H1 (cell line): ENCODE data around the gene SLC13A1. TPM values are rescaled to one million over a fixed set of nuclear protein-coding genes. Genes with fewer than 3 reads are reported as not detected.

Experiments
- CTCF ChIA-PET: fragments of 300-600 bp; sonication (Branson Sonifier 250); formaldehyde crosslinking; loops from one replicate; lab custom pipeline; 2021; ENCODE audit not compliant: partially characterized antibody; lab: Charles Lee
- POLR2A ChIA-PET: fragments of 300-600 bp; sonication (Branson Sonifier 250); formaldehyde crosslinking; loops from one replicate; lab custom pipeline; 2021; ENCODE audit warnings: inconsistent platforms; ENCODE audit not compliant: partially characterized antibody; lab: Charles Lee
- DNase-seq, 2 experiments: peaks; one replicate each; pipeline versions ENCODE4 v3.0.0 to v3.0.0-alpha.2; 2010 to 2022; ENCODE audit warnings: low spot score in 2 of 2, low read depth in 1 of 2, mixed read lengths in 1 of 2
- FAIRE-seq: peaks from 2 replicates; lab custom pipeline; 2011; peaks lifted over from hg19 to GRCh38; lab: Jason Lieb, UNC
- H2AFZ ChIP-seq: 2 replicates; pipeline ENCODE4 v1.8.1; 2012; ENCODE audit warnings: low read length, inconsistent platforms
- H2AK5ac ChIP-seq: 2 replicates; pipeline ENCODE4 v1.6.1; 2013; ENCODE audit warnings: low read depth, low read length
- H2BK120ac ChIP-seq: replicated peaks from 2 replicates; pipeline ENCODE3; 2013; ENCODE audit warnings: low read depth, low read length, inconsistent platforms
- H2BK12ac ChIP-seq: 2 replicates; pipeline ENCODE4 v1.6.1; 2013; ENCODE audit warnings: low read depth, low read length
- H2BK15ac ChIP-seq: 2 replicates; pipeline ENCODE4 v1.6.1; 2013; ENCODE audit warnings: low read length
- H2BK20ac ChIP-seq: 2 replicates; pipeline ENCODE4 v1.6.1; 2013; ENCODE audit warnings: low read length
- H2BK5ac ChIP-seq: 2 replicates; pipeline ENCODE4 v1.6.1; 2013; ENCODE audit warnings: low read depth, low read length
- H3K14ac ChIP-seq: 2 replicates; pipeline ENCODE4 v1.6.1; 2013; ENCODE audit warnings: inconsistent platforms; ENCODE audit not compliant: insufficient read length
- H3K18ac ChIP-seq: 2 replicates; pipeline ENCODE4 v1.6.1; 2013; ENCODE audit warnings: low read length; ENCODE audit errors: extremely low read depth
- H3K23ac ChIP-seq: 2 replicates; pipeline ENCODE4 v1.6.1; 2013; ENCODE audit warnings: inconsistent platforms; ENCODE audit not compliant: insufficient read length
- H3K23me2 ChIP-seq: 2 replicates; pipeline ENCODE4 v1.6.1; 2013; ENCODE audit warnings: low read depth, low read length
- H3K27ac ChIP-seq: 2 replicates; pipeline ENCODE4 v1.6.1; 2011; ENCODE audit warnings: low read depth, low read length, inconsistent platforms
- H3K27me3 ChIP-seq, 4 experiments: replicated peaks in 1 of 4; 1 replicate in 1 of 4; 2 replicates in 3 of 4; pipeline versions ENCODE4 v1.6.1 to v1.8.1; 2011 to 2013; ENCODE audit warnings: low read length in 3 of 4, mild to moderate bottlenecking in 3 of 4, inconsistent platforms in 2 of 4, mixed read lengths in 2 of 4, moderate library complexity in 1 of 4; ENCODE audit not compliant: control insufficient read depth in 3 of 4, insufficient read depth in 3 of 4; ENCODE audit errors: extremely low read depth in 1 of 4
- H3K36me3 ChIP-seq, 4 experiments: 2 replicates each; pipeline versions ENCODE4 v1.6.1 to v1.8.1; 2011 to 2013; ENCODE audit warnings: mild to moderate bottlenecking in 4 of 4, low read length in 3 of 4, moderate library complexity in 2 of 4, control low read depth in 1 of 4, inconsistent platforms in 1 of 4; ENCODE audit not compliant: insufficient read depth in 4 of 4, control insufficient read depth in 2 of 4
- H3K4ac ChIP-seq: replicated peaks from 2 replicates; pipeline ENCODE3; 2013; ENCODE audit warnings: low read length, low read depth, mixed read lengths, inconsistent platforms; ENCODE audit not compliant: insufficient read length
- H3K4me1 ChIP-seq, 4 experiments: replicated peaks in 1 of 4; 1 replicate in 1 of 4; 2 replicates in 3 of 4; pipeline versions ENCODE4 v1.6.1 to v1.8.1; 2011 to 2013; ENCODE audit warnings: low read length in 3 of 4, inconsistent platforms in 2 of 4, mixed read lengths in 1 of 4; ENCODE audit not compliant: insufficient read depth in 4 of 4, control insufficient read depth in 3 of 4
- H3K4me2 ChIP-seq, 2 experiments: 2 replicates each; pipeline versions ENCODE4 v1.6.1 to v1.8.1; 2011 to 2013; ENCODE audit warnings: low read depth in 2 of 2, low read length in 2 of 2, control low read depth in 1 of 2, inconsistent platforms in 1 of 2, mild to moderate bottlenecking in 1 of 2; ENCODE audit not compliant: insufficient read depth in 1 of 2
- H3K4me3 ChIP-seq, 4 experiments: fragments of 200-600, 300-600 bp in 1 of 4; sonication (generic), shearing (Covaris generic), sonication (Bioruptor Twin) in 1 of 4; 2 replicates each; pipeline versions ENCODE4 v1.5.1 to v1.8.1; 2011 to 2016; ENCODE audit warnings: low read length in 4 of 4, low read depth in 3 of 4, control low read depth in 2 of 4, inconsistent platforms in 2 of 4, mild to moderate bottlenecking in 2 of 4, mixed read lengths in 1 of 4, moderate library complexity in 1 of 4; ENCODE audit not compliant: insufficient read depth in 2 of 4; ENCODE audit errors: extremely low read depth in 1 of 4
- H3K56ac ChIP-seq: replicated peaks from 2 replicates; pipeline ENCODE3; 2013; ENCODE audit warnings: low read depth, mild to moderate bottlenecking, mixed read lengths, low read length, inconsistent platforms; ENCODE audit not compliant: insufficient read length
- H3K79me1 ChIP-seq: 2 replicates; pipeline ENCODE4 v1.6.1; 2013; ENCODE audit warnings: low read depth, low read length, control low read depth
- H3K79me2 ChIP-seq, 2 experiments: 2 replicates each; pipeline versions ENCODE4 v1.6.1 to v1.8.1; 2012 to 2013; ENCODE audit warnings: low read length in 2 of 2, mild to moderate bottlenecking in 2 of 2, inconsistent platforms in 1 of 2; ENCODE audit not compliant: insufficient read depth in 2 of 2, control insufficient read depth in 1 of 2
- H3K9ac ChIP-seq, 4 experiments: replicated peaks in 1 of 4; 1 replicate in 1 of 4; 2 replicates in 3 of 4; pipeline versions ENCODE4 v1.6.1 to v1.8.1; 2011 to 2013; ENCODE audit warnings: low read depth in 3 of 4, low read length in 3 of 4, control low read depth in 2 of 4, mild to moderate bottlenecking in 2 of 4, moderate library complexity in 2 of 4, inconsistent platforms in 1 of 4; ENCODE audit errors: extremely low read depth in 1 of 4
- H3K9me3 ChIP-seq, 2 experiments: 2 replicates each; pipeline versions ENCODE4 v1.6.1 to v1.8.1; 2012 to 2013; ENCODE audit warnings: mild to moderate bottlenecking in 2 of 2, moderate library complexity in 2 of 2, control low read depth in 1 of 2, inconsistent platforms in 1 of 2, low read depth in 1 of 2, low read length in 1 of 2, mixed read lengths in 1 of 2; ENCODE audit not compliant: insufficient read depth in 2 of 2
- H4K20me1 ChIP-seq, 2 experiments: replicated peaks in 1 of 2; 2 replicates each; pipeline versions ENCODE3 to v1.8.1; 2011 to 2013; ENCODE audit warnings: inconsistent platforms in 2 of 2, low read length in 2 of 2, mild to moderate bottlenecking in 1 of 2; ENCODE audit not compliant: insufficient read depth in 2 of 2, control insufficient read depth in 1 of 2
- H4K5ac ChIP-seq: 2 replicates; pipeline ENCODE4 v1.6.1; 2013; ENCODE audit warnings: low read length, low read depth, mixed read lengths, inconsistent platforms; ENCODE audit not compliant: insufficient read length
- H4K8ac ChIP-seq: 2 replicates; pipeline ENCODE4 v1.8.0; 2013; ENCODE audit warnings: mild to moderate bottlenecking, moderate library complexity, low read length, inconsistent platforms; ENCODE audit not compliant: insufficient read depth; ENCODE audit errors: extremely low read depth
- H4K91ac ChIP-seq: replicated peaks from 2 replicates; pipeline ENCODE3; 2013; ENCODE audit warnings: low read length, mixed read lengths, inconsistent platforms; ENCODE audit not compliant: insufficient read length
- CBX8 ChIP-seq: fragments of 300-800, 300-1000 bp; sonication (generic); IDR thresholded peaks from 2 replicates; pipeline ENCODE4 v1.7.1; 2016; ENCODE audit warnings: low read depth, low read length, borderline replicate concordance
- KDM5A ChIP-seq: fragments of 200-600 bp; IDR thresholded peaks from 2 replicates; pipeline ENCODE4 v1.7.1; 2012; ENCODE audit warnings: mild to moderate bottlenecking, low read length, inconsistent platforms, mixed read lengths
- TBP ChIP-seq: IDR thresholded peaks from 2 replicates; pipeline ENCODE4 v1.6.1; 2011; ENCODE audit warnings: low read depth, low read length, improper control_type of control experiment
- WGBS, 2 experiments: shearing (Covaris generic) in 1 of 2; methylation state at CpG; one replicate each; pipeline versions ENCODE4 v1.1.6 to v1.1.7; 2013 to 2015; ENCODE audit warnings: low lambda C conversion rate in 2 of 2, mixed read lengths in 2 of 2, inconsistent platforms in 1 of 2, low coverage in 1 of 2, missing lambda C conversion rate in 1 of 2; ENCODE audit not compliant: insufficient replicate concordance in 2 of 2, insufficient coverage in 1 of 2, insufficient read length in 1 of 2; ENCODE audit errors: extremely low coverage in 1 of 2, missing lambda C conversion rate in 1 of 2; 5-methylcytosine and 5-hydroxymethylcytosine counted together
- polyA plus RNA-seq, 7 experiments: library from polyadenylated mRNA; depleted of rRNA in 3 of 7; stranded (reverse) in 5 of 7; unstranded in 2 of 7; fragments of >200 nt in 5 of 7; fragments of 200-250 nt in 2 of 7; gene quantifications; 1 replicate in 5 of 7; 2 replicates in 1 of 7; 4 replicates in 1 of 7; pipeline versions ENCODE4 v1.2.1 to v1.2.3, GENCODE V29; 2011 to 2013; ENCODE audit warnings: missing spikeins in 2 of 7, mixed read lengths in 2 of 7
- total RNA-seq: library from RNA; stranded (reverse); fragmentation: NEBNext Ultra II Directional; extraction: Animal tissue kit (Norgen Biotek cat#: 25700); gene quantifications from 2 replicates; pipeline ENCODE4 v1.2.1, GENCODE V29; 2021

SLC13A1 gene
- total and polyA plus RNA-seq, 2 of the 8 experiments (the other 6 are each of a cell fraction or from before 2014, with no cell fraction given) = not detected

DNA sequence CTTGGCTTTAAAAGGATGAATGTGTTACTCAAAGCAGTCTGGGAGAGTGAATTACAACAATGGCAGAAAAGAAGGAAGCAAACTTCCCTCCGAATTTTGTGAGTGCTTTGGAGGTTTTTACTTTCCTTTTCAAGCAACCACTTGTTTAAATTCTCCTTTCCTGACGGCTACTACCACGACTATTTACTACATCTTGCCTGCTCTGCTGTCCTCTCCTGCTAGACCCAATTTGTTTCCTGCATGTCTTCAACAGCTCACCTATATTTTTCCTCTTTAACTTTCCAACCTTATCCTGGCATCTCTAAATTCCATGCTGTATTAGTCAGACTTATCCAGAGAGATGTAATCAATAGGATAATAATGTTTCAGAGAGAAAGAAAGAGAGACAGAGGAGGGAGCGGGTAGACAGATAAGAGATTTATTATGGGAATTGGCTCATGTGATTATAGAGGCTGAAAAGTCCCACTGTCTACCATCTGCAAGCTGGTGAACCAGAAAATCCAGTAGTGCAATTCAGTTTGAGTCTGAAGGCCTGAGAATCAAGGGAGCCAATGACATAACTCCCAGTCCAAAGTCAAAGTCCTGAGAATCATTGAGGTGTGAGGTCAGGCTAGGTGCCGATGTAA is 42.8 kb upstream of the SLC13A1 start:
- Histone ChIP-seq H3K79me2 (no peaks in the 10 kb centered on the region), H2BK20ac (no peak overlapping the region), H2BK15ac (no peak overlapping the region), H4K20me1 (no peaks in the 10 kb centered on the region), H3K27me3 (peaks cover 0 to 1% (median 0%) of the 10 kb centered on the region in 4 experiments; a peak in 1 of 7 replicates), H2BK120ac (no peak overlapping the region), H3K14ac (no peak overlapping the region), H4K8ac (no peak overlapping the region), H3K4me2 (no peak overlapping the region), H3K36me3 (no peaks in the 10 kb centered on the region), H2BK12ac (no peak overlapping the region), H3K27ac (no peak overlapping the region), H3K9me3 (no peaks in the 10 kb centered on the region), H3K4ac (no peak overlapping the region), H4K5ac (no peak overlapping the region), H3K23ac (no peak overlapping the region), H3K56ac (no peak overlapping the region), H4K91ac (no peak overlapping the region), H3K4me1 (no peaks in the 10 kb centered on the region), H2AFZ (peak overlapping the region; percentile 36; the same call in 1 of the 2 replicates), H3K23me2 (no peaks in the 10 kb centered on the region; the same call in 1 of the 2 replicates), H2BK5ac (no peak overlapping the region), H3K9ac (no peak overlapping the region), H3K18ac (no peak overlapping the region), H3K4me3 (no peak overlapping the region), H2AK5ac (no peak overlapping the region), H3K79me1 (no peaks in the 10 kb centered on the region)
- ChIA-PET POLR2A (no interaction called here), CTCF (no interaction called here)
- TF ChIP-seq KDM5A (no peak), CBX8 (no peak), TBP (no peak)
- no peak for DNase-seq
- 86% methylated on average over 5 of the region's 5 CpGs; no CpG with 5 or more reads in 1 of the 2 experiments for WGBS, 2 experiments
- no peak for FAIRE-seq
